PFSK-1 (cell line): ENCODE data around the gene MRPL21.
A peak's percentile ranks its signal among the peaks of the same experiment; 100 is the strongest.

Experiments
- FOXP2 ChIP-seq: optimal IDR thresholded peaks from 2 replicates; pipeline ENCODE3; 2011; ENCODE audit warnings: borderline replicate concordance, control low read depth, inconsistent platforms; ENCODE audit not compliant: insufficient read depth; ENCODE audit errors: extremely low read length, extremely low read depth
- POLR2AphosphoS5 ChIP-seq: IDR thresholded peaks from 2 replicates; pipeline ENCODE4 v1.6.1; 2012; ENCODE audit warnings: low read depth, mild to moderate bottlenecking, control low read depth, low read length, moderate library complexity
- SIN3A ChIP-seq: IDR thresholded peaks from 2 replicates; pipeline ENCODE4 v1.6.1; 2012; ENCODE audit warnings: mild to moderate bottlenecking, low read length, moderate library complexity, borderline replicate concordance; ENCODE audit not compliant: insufficient read depth
- TAF1 ChIP-seq: IDR thresholded peaks from 2 replicates; pipeline ENCODE4 v1.6.1; 2012; ENCODE audit warnings: low read length, control low read depth, borderline replicate concordance; ENCODE audit not compliant: insufficient read depth
- TF ChIP-seq, protein P1 (sequence below), 2 experiments: IDR thresholded peaks; 2 replicates each; pipeline versions ENCODE4 v1.6.1 to v1.8.0; 2011 to 2012; ENCODE audit warnings: low read depth in 2 of 2, low read length in 2 of 2, control low read depth in 1 of 2, inconsistent platforms in 1 of 2, mild to moderate bottlenecking in 1 of 2, moderate library complexity in 1 of 2; ENCODE audit not compliant: insufficient read depth in 1 of 2

MRPL21 gene

GRCh38 chr11:68859123-68859522 is 44.5 kb downstream of the MRPL21 start:
- no peak for TF ChIP-seq POLR2AphosphoS5
- TF ChIP-seq FOXP2, result no peak
- TF ChIP-seq TAF1, result no peak
- TF ChIP-seq SIN3A, result no peak
- TF ChIP-seq, protein P1, sequence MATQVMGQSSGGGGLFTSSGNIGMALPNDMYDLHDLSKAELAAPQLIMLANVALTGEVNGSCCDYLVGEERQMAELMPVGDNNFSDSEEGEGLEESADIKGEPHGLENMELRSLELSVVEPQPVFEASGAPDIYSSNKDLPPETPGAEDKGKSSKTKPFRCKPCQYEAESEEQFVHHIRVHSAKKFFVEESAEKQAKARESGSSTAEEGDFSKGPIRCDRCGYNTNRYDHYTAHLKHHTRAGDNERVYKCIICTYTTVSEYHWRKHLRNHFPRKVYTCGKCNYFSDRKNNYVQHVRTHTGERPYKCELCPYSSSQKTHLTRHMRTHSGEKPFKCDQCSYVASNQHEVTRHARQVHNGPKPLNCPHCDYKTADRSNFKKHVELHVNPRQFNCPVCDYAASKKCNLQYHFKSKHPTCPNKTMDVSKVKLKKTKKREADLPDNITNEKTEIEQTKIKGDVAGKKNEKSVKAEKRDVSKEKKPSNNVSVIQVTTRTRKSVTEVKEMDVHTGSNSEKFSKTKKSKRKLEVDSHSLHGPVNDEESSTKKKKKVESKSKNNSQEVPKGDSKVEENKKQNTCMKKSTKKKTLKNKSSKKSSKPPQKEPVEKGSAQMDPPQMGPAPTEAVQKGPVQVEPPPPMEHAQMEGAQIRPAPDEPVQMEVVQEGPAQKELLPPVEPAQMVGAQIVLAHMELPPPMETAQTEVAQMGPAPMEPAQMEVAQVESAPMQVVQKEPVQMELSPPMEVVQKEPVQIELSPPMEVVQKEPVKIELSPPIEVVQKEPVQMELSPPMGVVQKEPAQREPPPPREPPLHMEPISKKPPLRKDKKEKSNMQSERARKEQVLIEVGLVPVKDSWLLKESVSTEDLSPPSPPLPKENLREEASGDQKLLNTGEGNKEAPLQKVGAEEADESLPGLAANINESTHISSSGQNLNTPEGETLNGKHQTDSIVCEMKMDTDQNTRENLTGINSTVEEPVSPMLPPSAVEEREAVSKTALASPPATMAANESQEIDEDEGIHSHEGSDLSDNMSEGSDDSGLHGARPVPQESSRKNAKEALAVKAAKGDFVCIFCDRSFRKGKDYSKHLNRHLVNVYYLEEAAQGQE (IDR thresholded peaks at IDR 0.05; ENCODE audit: insufficient read depth in 1 of 2, low read depth in 2 of 2, low read length in 2 of 2), result no peak

- TF ChIP-seq, protein P1 (IDR thresholded peaks at IDR 0.05; ENCODE audit: insufficient read depth in 1 of 2, low read depth in 2 of 2, low read length in 2 of 2), result no peak
- TF ChIP-seq POLR2AphosphoS5 (no peak), FOXP2 (no peak), SIN3A (no peak), TAF1 (no peak)
Observed at GRCh38 chr11:68857037-68857586, 46.5 kb downstream of the MRPL21 start.

DNA sequence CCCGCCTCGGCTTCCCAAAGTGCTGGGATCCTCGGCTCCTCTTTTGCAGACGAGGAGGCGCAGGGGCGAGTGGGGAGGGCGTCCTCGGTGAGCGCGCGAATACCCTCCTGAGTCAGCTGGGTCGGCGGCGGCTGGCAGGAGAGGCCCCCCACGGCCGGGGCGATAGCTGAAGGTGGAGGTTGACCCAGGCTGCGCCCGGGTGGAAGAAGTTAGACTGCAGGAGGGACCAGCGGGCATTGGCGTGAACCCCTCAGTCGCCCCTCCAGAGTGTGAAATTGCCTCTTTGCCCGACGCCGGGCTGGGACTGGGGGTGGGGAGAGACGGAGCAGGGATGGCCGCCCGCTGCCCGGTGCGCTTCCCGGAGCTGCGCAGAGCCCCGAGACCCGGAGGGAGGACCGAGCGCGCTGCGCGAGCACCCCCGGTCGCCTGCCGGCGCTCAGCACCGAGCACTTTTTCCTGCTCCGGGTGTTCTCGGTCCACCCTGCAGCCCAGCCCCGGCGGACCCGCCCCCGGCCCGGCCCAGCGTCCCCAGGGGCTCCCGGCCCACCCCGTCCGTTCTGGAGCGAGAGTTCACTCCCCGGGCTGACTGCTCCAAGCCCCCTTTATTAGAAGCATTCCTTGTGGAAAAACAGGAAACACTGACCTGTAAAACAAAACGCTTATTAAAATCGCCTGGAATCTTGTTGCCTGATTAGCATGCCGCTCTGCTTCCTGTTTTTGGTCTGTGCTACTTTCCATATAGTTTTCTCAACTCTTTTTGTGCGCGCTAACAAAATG is 48.2 kb downstream of the MRPL21 start:
- no peak for TF ChIP-seq POLR2AphosphoS5
- TF ChIP-seq, protein P1 (IDR thresholded peaks at IDR 0.05; ENCODE audit: insufficient read depth in 1 of 2, low read depth in 2 of 2, low read length in 2 of 2), result no peak
- TF ChIP-seq FOXP2, result peak; percentile 53
- TF ChIP-seq TAF1, result no peak

DNA sequence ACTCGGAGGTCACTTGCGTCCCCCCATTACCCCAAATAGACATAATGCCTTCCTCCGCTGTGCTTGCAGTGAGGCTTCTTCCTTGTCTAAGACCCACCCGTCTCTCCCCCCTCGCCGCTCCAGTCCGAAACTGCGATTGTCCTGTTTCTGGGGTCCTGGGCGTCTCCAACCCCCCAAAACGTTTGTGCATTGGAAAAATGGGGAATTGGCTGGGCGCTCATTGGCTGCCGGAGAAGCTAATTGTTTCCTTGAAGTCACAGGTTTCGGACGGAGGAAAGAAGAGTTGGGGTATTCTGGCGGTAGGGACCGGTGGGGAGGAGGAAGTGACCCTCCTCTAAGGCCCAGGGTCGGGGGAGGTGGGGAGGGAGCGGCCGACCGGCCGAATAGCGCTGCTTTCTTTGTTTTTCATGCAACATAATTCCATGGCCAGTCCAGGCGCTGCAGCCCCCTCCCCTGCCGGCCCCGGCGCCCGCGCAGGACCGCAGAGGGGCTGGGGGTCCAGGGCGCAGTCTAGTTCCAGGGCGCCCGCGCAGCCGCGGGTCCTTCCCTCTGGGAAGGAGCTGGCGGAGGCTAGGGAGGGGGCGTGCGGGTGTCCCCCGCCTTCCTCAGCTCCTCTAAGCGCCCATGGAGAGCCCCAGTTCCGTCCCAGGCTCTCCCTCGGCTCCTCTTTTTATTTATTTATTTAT is 49.2 kb downstream of the MRPL21 start:
- TF ChIP-seq POLR2AphosphoS5, result no peak
- TF ChIP-seq, protein P1 (IDR thresholded peaks at IDR 0.05; ENCODE audit: insufficient read depth in 1 of 2, low read depth in 2 of 2, low read length in 2 of 2), result no peak
- TF ChIP-seq FOXP2, result no peak
- no peak for TF ChIP-seq SIN3A
- no peak for TF ChIP-seq TAF1
